GM12864 (cell line): ENCODE measurements around the gene IER3IP1.
A peak's percentile ranks its signal among the peaks of the same experiment; 100 is the strongest.
"Not testable (repeated sequence)": the region's sequence is repeated elsewhere in the genome, so short reads cannot be mapped to it uniquely, and the experiment has no call there.

Experiments used
- DNase-seq: peaks from one replicate; pipeline ENCODE4 v3.0.0-alpha.2; 2011; ENCODE audit warnings: low read depth
- H3K4me3 ChIP-seq: 2 replicates; pipeline ENCODE4 v1.5.1; 2011; ENCODE audit warnings: mild to moderate bottlenecking, low read depth, low read length, control low read depth
- TF ChIP-seq, protein P1 (sequence below): IDR thresholded peaks from 2 replicates; pipeline ENCODE4 v1.5.1; 2011; ENCODE audit warnings: low read depth, mild to moderate bottlenecking, moderate library complexity, low read length, control low read depth, inconsistent platforms; ENCODE audit errors: missing control alignments

The IER3IP1 gene

DNA sequence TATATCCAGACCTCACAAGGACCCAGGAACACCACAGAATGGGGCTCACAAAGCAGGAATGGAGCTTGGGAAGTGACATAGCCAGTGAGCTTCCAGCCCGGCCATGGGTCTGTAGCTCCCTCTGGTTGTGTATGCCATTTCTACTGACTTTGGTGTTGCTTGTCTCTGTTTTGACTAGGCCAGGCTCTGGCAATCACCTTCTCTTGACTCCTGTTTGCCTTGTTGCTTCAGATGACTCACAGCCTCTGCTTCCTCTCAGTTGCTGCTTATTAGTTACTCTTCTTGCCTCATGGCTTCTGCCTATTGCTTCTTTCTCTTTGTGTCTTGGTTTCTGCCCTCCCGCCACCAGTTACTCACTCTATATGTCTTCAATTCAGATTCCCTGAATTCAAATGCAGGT lies 15.8 kb upstream of the IER3IP1 start:
- TF ChIP-seq, protein P1, sequence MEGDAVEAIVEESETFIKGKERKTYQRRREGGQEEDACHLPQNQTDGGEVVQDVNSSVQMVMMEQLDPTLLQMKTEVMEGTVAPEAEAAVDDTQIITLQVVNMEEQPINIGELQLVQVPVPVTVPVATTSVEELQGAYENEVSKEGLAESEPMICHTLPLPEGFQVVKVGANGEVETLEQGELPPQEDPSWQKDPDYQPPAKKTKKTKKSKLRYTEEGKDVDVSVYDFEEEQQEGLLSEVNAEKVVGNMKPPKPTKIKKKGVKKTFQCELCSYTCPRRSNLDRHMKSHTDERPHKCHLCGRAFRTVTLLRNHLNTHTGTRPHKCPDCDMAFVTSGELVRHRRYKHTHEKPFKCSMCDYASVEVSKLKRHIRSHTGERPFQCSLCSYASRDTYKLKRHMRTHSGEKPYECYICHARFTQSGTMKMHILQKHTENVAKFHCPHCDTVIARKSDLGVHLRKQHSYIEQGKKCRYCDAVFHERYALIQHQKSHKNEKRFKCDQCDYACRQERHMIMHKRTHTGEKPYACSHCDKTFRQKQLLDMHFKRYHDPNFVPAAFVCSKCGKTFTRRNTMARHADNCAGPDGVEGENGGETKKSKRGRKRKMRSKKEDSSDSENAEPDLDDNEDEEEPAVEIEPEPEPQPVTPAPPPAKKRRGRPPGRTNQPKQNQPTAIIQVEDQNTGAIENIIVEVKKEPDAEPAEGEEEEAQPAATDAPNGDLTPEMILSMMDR = no peak
- DNase-seq = no peak
- H3K4me3 ChIP-seq = no peak overlapping the region

DNA sequence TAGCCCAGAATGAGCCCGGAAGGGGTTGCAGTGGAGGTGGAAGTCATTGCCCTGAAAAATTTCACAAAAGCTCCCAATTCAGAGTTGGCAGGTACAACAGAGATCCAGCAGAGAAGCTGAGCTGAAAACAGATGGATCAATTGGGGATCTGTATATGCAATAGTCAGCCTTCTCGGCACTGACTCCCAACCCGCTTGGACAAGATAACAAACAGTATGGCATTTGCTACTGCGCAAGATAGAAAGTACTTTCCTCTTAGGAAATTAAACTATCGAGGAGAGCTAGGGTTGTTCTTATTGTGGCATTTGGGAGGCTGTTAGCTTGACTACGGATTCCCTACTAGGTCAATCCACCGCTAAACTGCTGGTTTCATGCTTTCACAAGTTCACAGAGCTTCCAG lies 11.6 kb upstream of the IER3IP1 start:
- TF ChIP-seq, protein P1 = no peak
- no peak for DNase-seq
- H3K4me3 ChIP-seq = no peak overlapping the region

DNA sequence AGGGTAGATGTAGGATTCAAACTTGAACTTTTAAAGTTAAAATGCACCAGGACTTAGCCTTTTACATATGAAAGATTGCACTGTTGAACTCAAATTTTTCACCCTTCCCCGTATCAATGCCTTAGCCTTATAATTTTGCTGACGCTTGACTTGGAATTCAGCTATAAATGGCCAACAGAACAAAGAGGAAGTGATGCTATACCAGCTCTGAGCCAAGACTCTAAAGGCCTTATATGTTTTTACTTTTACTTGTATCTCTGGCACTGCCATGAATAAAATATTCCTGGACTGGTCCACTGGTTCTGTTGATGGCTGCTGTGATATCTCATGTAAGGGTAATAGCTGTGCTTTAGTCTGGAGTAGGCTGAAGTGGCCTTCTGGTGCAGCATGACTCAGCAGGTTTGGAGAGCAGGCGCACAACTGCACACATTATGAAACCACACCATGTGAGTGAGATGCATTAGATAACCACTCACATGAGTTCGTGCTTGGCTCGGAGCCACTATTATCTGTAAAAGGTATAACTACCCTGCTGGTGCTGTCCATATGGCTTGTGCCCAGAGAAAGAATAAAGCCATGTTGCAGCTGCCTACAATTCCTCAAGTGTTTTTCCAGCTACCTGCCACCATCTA lies 8.4 kb upstream of the IER3IP1 start:
- no peak for DNase-seq
- H3K4me3 ChIP-seq = no peak overlapping the region
- TF ChIP-seq, protein P1 = no peak

DNA sequence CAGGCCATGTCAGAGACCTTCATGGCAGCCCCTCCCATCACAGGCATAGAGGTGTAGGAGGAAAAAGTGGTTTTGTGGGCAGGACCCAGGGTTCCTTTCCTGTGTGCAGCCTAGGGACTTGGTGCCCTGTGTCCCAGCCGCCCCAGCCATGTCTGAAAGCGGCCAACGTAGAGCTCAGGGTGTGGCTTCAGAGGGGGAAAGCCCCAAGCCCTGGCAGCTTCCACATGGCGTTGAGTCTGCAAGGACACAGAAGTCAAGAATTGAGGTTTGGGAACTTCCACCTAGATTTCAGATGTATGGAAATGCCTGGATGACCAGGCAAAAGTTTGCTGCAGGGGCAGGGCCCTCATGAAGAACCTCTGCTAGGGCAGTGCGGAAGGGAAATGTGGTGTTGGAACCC lies 6.0 kb upstream of the IER3IP1 start:
- DNase-seq, H3K4me3 ChIP-seq: not testable (repeated sequence)

DNA sequence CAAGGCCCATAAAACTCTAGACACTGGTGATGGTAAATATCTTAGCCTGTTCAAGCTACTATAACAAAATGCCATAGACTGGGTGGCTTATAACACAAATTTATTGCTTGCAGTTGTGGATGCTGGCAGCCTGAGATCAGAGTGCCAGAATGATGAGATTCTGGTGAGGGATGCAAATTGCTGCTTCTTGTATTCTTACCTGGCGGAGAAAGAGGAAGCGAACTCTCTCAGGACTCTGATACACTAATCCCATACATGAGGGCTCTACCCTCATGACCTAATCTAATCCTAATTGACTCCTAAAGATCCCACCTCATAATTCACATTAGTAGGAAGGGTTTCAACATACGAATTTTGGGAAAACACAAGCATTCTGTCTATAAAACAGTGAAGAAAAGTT lies 4.6 kb upstream of the IER3IP1 start:
- no peak for DNase-seq
- no peak overlapping the region for H3K4me3 ChIP-seq
- TF ChIP-seq, protein P1 = no peak

DNA sequence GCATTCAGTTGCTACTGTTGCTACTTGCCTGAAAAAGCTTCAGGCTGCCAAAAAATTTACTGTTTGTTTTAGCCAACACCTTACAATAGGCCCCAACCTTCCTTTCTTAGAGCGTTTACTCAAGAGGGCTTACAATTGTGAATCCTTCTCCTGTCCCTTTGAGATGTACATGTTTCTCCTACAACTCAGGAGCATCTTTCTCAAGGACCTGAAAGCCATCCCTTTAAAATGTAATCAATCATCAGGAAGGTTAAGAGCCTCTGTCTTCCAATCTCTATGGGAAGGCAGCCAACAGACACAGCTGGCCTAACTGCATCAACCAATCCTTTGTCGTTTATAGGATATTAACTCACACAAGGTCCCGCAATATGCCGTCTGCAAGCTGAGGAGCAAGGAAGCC lies 3.4 kb upstream of the IER3IP1 start:
- DNase-seq = no peak
- TF ChIP-seq, protein P1 = no peak
- H3K4me3 ChIP-seq = no peak overlapping the region

DNA sequence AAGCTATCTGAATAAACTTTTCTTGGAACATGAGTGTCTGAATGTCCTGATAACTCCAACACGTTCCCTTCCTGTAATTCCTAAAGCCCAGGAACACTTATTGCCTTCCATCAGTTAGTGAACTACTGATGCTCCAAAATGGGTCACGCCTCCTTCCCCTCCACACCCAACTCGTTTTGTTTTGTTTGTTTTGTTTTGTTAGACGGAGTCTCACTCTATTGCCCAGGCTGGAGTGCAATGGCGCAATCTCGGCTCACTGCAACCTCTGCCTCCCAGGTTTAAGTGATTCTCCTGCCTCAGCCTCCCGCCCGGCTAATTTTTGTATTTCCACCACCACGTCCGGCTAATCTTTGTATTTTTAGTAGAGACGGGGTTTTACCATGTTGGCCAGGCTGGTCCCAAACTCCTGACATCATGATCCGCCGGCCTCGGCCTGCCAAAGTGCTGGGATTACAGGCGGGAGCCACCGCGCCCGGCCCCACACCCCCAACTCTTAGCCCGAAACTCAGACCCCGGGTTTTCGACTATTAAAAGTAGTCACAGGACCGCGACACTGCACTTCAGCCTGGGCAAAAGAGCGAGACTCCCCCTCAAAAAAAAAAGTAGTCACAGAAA lies 774 bp downstream of the IER3IP1 start:
- no peak for DNase-seq
- H3K4me3 ChIP-seq = peak overlapping the region; percentile 69
- TF ChIP-seq, protein P1 = no peak
